ENCODE data around the gene TMC6. TPM values are rescaled to one million over a fixed set of nuclear protein-coding genes. Genes with fewer than 3 reads are reported as not detected.

TMC6 gene
- total RNA-seq, 1 experiment from 2014 or later, result 22.9 TPM

DNA sequence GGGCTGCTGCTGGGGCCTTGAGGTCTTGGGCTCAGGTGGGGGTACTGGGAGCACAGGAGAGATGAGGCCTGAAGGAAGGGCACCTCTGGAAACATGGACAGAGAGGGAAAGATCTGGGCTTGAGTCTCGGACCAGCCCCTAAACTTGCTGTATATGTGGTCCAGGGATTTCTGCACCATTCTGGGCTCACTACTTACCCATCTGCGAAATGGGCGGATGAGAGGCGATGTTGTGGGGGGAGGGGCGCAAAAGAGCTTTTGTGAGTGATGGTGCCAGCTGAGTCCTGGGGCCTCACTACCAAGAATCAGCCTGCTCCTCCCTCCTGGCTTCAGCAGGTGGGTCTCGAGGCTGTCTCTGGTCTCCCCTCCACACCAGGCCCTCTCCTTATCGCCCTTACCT is 17.9 kb upstream of the TMC6 start:
- no peaks in the 10 kb centered on the region for H3K9me3 ChIP-seq (ENCODE audit: low read depth, low read length, poor library complexity, severe bottlenecking)
- no peak overlapping the region for H3K27ac ChIP-seq (ENCODE audit: low read depth, low read length, poor library complexity, severe bottlenecking)
- BruUV-seq (replicated peaks), result no TSS peak
- ChIA-PET CTCF (no interaction called here), POLR2A (ENCODE audit: low non-redundant PET) (interaction anchor here (0.5 kb wide), 1 partner anchor 31 kb away, joined by 3 read pairs; no protein-coding TSS in a partner anchor)
- DNase-seq (ENCODE audit: low spot score), result no peak
- H3K4me1 ChIP-seq (ENCODE audit: insufficient read depth, low read length, poor library complexity, severe bottlenecking), result peaks cover 2% of the 10 kb centered on the region
- H3K27me3 ChIP-seq (replicated peaks; ENCODE audit: insufficient read depth, low read depth, low read length, poor library complexity), result no peaks in the 10 kb centered on the region
- no peak overlapping the region for H3K4me3 ChIP-seq (ENCODE audit: low read depth, low read length, poor library complexity, severe bottlenecking)
- intact Hi-C loops (cut with micrococcal nuclease; ENCODE audit: unreplicated experiment), result no loop called here
- H3K36me3 ChIP-seq (ENCODE audit: insufficient read depth, low read length, poor library complexity, severe bottlenecking), result no peaks in the 10 kb centered on the region
- no peak for TF ChIP-seq EZH2 (IDR thresholded peaks at IDR 0.05; ENCODE audit: borderline replicate concordance, low read depth, low read length, poor library complexity, severe bottlenecking)
- TF ChIP-seq, protein P1, sequence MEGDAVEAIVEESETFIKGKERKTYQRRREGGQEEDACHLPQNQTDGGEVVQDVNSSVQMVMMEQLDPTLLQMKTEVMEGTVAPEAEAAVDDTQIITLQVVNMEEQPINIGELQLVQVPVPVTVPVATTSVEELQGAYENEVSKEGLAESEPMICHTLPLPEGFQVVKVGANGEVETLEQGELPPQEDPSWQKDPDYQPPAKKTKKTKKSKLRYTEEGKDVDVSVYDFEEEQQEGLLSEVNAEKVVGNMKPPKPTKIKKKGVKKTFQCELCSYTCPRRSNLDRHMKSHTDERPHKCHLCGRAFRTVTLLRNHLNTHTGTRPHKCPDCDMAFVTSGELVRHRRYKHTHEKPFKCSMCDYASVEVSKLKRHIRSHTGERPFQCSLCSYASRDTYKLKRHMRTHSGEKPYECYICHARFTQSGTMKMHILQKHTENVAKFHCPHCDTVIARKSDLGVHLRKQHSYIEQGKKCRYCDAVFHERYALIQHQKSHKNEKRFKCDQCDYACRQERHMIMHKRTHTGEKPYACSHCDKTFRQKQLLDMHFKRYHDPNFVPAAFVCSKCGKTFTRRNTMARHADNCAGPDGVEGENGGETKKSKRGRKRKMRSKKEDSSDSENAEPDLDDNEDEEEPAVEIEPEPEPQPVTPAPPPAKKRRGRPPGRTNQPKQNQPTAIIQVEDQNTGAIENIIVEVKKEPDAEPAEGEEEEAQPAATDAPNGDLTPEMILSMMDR (conservative IDR thresholded peaks at IDR 0.05; ENCODE audit: low read depth, low read length), result no peak

- H3K4me1 ChIP-seq (ENCODE audit: insufficient read depth, low read length, poor library complexity, severe bottlenecking), result peaks cover 8% of the 10 kb centered on the region
- intact Hi-C loops (cut with micrococcal nuclease; ENCODE audit: unreplicated experiment), result no loop called here
- no peak for TF ChIP-seq EZH2 (IDR thresholded peaks at IDR 0.05; ENCODE audit: borderline replicate concordance, low read depth, low read length, poor library complexity, severe bottlenecking)
- TF ChIP-seq, protein P1 (conservative IDR thresholded peaks at IDR 0.05; ENCODE audit: low read depth, low read length), result no peak
- H3K27me3 ChIP-seq (replicated peaks; ENCODE audit: insufficient read depth, low read depth, low read length, poor library complexity), result no peaks in the 10 kb centered on the region
- DNase-seq (ENCODE audit: low spot score), result no peak
- POLR2A ChIA-PET (ENCODE audit: low non-redundant PET), result no interaction called here
- no peaks in the 10 kb centered on the region for H3K9me3 ChIP-seq (ENCODE audit: low read depth, low read length, poor library complexity, severe bottlenecking)
- H3K4me3 ChIP-seq (ENCODE audit: low read depth, low read length, poor library complexity, severe bottlenecking), result no peak overlapping the region
- no peaks in the 10 kb centered on the region for H3K36me3 ChIP-seq (ENCODE audit: insufficient read depth, low read length, poor library complexity, severe bottlenecking)
- CTCF ChIA-PET, result no interaction called here
- no TSS peak for BruUV-seq (replicated peaks)
- H3K27ac ChIP-seq (ENCODE audit: low read depth, low read length, poor library complexity, severe bottlenecking), result no peak overlapping the region
These were observed 16.4 kb upstream of the TMC6 start for GRCh38 chr17:78144736-78145641.

DNA sequence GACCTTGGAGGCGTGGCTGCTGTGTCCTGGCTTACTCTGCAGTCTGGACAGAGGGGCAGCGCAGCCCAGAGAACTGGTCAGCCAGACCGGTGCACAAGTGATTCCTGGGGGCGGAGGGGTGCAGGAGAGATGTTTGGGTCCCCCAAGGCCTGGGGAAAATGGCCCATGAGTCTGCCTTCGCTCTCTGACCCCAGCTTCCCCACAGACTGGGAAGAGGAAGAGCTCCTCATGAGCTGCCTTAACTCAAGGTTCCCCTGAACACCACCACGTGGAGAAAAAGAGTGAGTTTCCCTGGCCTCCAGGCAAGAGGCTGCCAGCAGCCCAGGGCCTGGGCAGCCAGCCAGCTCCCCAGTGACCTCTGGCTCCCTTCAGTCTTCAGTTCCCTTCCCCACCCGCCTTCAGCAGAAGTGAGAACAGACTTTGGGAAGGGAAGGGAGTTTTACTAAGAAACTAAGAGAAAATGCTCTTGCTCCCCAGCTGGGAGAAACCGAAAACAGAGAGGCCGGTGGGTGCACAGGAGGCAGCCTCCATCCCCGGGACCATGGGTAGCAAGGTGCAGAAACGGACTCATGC is 15.7 kb upstream of the TMC6 start:
- H3K9me3 ChIP-seq (ENCODE audit: low read depth, low read length, poor library complexity, severe bottlenecking), result no peaks in the 10 kb centered on the region
- ChIA-PET POLR2A (ENCODE audit: low non-redundant PET) (no interaction called here), CTCF (no interaction called here)
- DNase-seq (ENCODE audit: low spot score), result peak; percentile 40
- H3K4me3 ChIP-seq (ENCODE audit: low read depth, low read length, poor library complexity, severe bottlenecking), result no peak overlapping the region
- no peaks in the 10 kb centered on the region for H3K36me3 ChIP-seq (ENCODE audit: insufficient read depth, low read length, poor library complexity, severe bottlenecking)
- no TSS peak for BruUV-seq (replicated peaks)
- H3K4me1 ChIP-seq (ENCODE audit: insufficient read depth, low read length, poor library complexity, severe bottlenecking), result peaks cover 9% of the 10 kb centered on the region
- H3K27ac ChIP-seq (ENCODE audit: low read depth, low read length, poor library complexity, severe bottlenecking), result no peak overlapping the region
- no peak for TF ChIP-seq EZH2 (IDR thresholded peaks at IDR 0.05; ENCODE audit: borderline replicate concordance, low read depth, low read length, poor library complexity, severe bottlenecking)
- TF ChIP-seq, protein P1 (conservative IDR thresholded peaks at IDR 0.05; ENCODE audit: low read depth, low read length), result no peak
- H3K27me3 ChIP-seq (replicated peaks; ENCODE audit: insufficient read depth, low read depth, low read length, poor library complexity), result no peaks in the 10 kb centered on the region
- intact Hi-C loops (cut with micrococcal nuclease; ENCODE audit: unreplicated experiment), result no loop called here
